Stimulated activated naive B cell treated with anti-CD40 and anti-IgM and Interleukin-4, amounts not matched to agents 10 μg/mL and 1 μg/mL and 100 μg/mL, for 72 hours (primary cell): ENCODE measurements around the gene QPCTL.

ENCODE experiments used
- ATAC-seq, 2 donors: fragments of 150-1000 bp; cut with Tn5 transposase; replicated peaks; 2 replicates each; pipeline ENCODE4 v1.10.0; 2021; ENCODE audit warnings: moderate library complexity in 1 of 2
- DNase-seq: peaks from one replicate; pipeline ENCODE4 v3.0.0; 2021
- H3K27ac Mint-ChIP-seq: one replicate; pipeline ENCODE4 v1.8.0; 2022; ENCODE audit warnings: mild to moderate bottlenecking, mixed read lengths
- H3K27me3 Mint-ChIP-seq, 2 donors: one replicate each; pipeline ENCODE4 v1.8.0; 2022; ENCODE audit warnings: mixed read lengths in 2 of 2
- H3K36me3 Mint-ChIP-seq, 2 donors: one replicate each; pipeline ENCODE4 v1.8.0; 2022; ENCODE audit warnings: mixed read lengths in 2 of 2, mild to moderate bottlenecking in 1 of 2
- H3K4me1 Mint-ChIP-seq, 2 donors: one replicate each; pipeline ENCODE4 v1.8.0; 2022; ENCODE audit warnings: mixed read lengths in 2 of 2, mild to moderate bottlenecking in 1 of 2
- H3K4me3 Mint-ChIP-seq, 2 donors: one replicate each; pipeline ENCODE4 v1.8.0; 2022; ENCODE audit warnings: mild to moderate bottlenecking in 2 of 2, mixed read lengths in 2 of 2, moderate library complexity in 1 of 2
- H3K9me3 Mint-ChIP-seq, 2 donors: one replicate each; pipeline ENCODE4 v1.8.0; 2022; ENCODE audit warnings: mixed read lengths in 2 of 2, mild to moderate bottlenecking in 1 of 2

Gene QPCTL

DNA sequence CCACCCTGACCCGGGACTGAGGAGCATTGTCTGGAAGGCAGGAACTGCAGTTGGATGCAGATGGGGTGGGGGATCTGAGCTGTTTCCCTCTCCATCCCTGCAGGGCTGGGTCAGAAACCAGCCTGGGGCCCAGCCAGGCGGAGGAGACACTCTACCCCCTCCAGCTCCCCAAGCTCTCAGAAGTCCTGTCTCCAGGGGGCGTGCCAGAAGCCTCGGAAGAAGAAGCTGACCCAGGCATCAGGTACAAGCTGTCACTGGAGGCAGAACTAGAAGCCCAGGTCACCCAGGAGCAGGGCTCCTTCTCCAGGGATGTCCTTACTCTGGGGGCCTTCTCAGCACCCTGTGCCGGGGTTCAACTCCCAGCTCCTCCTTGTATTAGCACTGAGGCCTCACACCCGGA lies 61.1 kb downstream of the QPCTL start:
- no peak overlapping the region for H3K4me3 Mint-ChIP-seq
- peaks cover 6 to 14% of the 10 kb centered on the region in 2 donors for H3K27me3 Mint-ChIP-seq
- ATAC-seq = no peak

More for the DNA sequence above, 61.1 kb downstream of the QPCTL start:
- DNase-seq = no peak
- Mint-ChIP-seq H3K9me3 (no peaks in the 10 kb centered on the region), H3K27ac (no peak overlapping the region), H3K4me1 (no peaks in the 10 kb centered on the region), H3K36me3 (no peaks in the 10 kb centered on the region)
